HG03097 (cell line): ENCODE measurements around the gene PALMD.

Experiments
- ATAC-seq: cut with Tn5 transposase; IDR thresholded peaks from one replicate; pipeline ENCODE4 v1.9.1; 2021; ENCODE audit not compliant: unreplicated experiment, low FRiP score

Gene PALMD

DNA sequence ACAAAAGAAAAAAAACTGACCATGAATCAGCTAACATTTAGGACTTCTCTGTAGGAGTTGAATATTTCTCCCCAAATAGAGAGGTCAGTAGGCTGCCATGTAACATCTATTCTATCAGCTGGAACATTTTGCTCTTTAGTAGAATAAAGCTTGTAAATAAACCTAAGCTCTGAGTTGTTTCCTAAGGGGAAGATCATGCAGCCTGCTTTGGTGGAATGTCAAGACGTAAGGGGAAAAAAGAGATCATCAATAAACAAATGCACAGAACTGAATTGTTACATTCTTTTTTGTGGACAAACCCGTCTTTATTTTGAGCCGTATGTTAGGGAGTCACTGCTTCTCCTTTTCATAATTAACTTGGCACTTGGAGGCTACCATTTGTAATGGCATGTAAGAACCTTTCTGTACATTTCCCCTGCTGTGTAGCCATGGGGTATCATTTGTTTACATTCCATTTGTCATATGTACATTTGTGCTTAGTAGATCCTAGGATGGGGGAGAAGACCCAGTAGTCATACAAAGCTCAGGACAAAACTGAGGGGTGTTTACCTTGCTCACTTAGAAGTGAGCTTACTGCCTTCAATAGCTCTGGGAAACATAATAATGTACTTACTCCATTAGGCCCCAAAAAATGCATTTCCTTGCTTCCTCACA, 10.8 kb upstream of the PALMD start:
- ATAC-seq = no peak

GRCh38 chr1:99635664-99636063, 10.2 kb upstream of the PALMD start:
- ATAC-seq = no peak

- ATAC-seq = no peak
Measured at GRCh38 chr1:99636647-99637175, 9.2 kb upstream of the PALMD start.

DNA sequence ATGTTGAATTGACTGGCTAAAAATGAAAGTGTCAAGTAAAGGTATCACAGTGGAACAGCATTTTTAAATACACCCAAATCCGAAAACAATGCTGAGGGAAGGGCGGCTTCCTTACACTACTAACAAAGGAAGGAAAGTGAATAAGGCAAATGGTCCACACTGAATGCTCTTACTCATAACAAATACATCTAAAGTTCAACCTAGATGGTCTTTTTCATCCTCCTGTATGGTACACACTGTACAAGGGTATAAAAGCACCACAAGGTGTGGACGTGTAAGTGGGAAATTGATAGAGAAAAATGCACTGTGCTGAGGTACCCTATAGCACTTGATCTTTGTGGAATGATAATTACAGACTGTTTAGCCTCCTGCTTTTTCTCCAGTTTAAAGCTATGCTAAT, 7.1 kb upstream of the PALMD start:
- ATAC-seq = no peak

- ATAC-seq = no peak
Measured at GRCh38 chr1:99639408-99639807, 6.5 kb upstream of the PALMD start.

DNA sequence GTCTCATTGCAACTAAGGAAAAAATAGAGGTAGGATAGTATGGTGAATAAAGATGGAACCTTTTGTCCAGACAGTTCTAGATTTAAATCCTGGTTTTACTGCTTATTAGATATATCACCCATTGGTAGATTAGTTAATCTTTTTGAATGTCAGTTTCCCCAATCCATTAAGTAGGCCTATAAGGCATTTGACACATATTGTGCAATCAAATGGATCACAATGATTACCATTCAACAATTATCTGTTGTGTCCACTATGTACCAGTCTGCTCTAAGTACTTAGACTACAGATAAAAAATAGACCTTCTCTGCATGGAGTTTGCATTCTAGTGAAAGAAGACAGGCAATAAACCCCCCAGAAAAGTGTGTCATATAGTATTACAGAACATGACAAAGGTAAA, 6.0 kb upstream of the PALMD start:
- no peak for ATAC-seq

GRCh38 chr1:99640672-99641071, 5.2 kb upstream of the PALMD start:
- no peak for ATAC-seq

DNA sequence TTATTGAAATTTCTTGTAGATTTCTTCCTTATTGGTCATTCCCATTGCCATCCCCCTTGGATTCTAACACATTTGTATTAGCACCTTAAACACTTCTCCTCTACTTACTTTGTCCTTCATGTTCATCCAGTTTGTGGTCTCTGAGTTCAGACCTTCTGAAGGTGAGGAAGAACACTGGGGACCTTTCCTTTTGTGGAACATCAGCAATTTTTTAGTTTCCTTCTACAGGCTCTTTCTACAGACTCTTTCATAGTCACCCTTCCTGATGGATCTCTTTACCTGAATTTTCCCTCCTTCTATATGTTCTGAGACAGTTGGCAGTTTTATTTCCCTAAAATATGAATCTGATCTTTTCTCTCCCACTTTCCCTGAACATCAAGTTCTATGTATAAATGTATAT, 4.4 kb upstream of the PALMD start:
- no peak for ATAC-seq

- ATAC-seq = no peak
Measured at GRCh38 chr1:99642053-99642452, 3.9 kb upstream of the PALMD start.

- no peak for ATAC-seq
Measured at GRCh38 chr1:99643021-99643779, 2.7 kb upstream of the PALMD start.

DNA sequence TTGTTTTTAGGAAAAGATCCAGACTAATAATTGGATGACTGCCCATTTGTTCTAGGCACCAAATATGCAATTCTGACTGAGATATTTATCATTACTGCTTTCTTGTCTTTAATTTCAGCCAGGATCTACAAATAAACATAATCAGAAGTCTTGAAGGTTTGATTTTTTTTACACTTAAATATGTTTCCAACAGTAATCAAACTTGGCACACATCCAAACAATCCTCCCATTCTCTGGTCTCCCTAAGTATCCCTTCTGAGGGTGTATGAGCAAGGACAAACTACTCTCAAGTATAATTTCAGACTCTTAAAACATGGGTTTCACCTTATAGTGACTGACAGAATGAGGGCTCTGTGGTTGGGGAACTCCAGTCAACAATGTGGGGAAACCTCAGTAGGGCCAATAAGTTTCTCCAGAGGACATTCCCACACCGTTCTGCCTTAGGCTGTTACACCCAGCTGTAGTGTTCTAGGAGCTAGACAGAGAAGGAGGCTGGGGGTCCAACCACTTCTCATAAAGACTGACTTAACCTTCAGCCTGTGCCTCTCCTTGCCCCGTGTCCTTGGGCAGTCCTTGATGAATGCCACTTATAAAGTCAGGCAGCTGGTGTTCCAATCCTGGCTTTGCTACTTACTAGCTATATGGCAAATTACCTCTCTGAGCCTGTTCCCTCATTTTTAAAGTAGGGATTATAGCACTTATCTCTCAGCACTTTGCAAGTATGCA, 1.5 kb upstream of the PALMD start:
- ATAC-seq = no peak

GRCh38 chr1:99645203-99645602, 710 bp upstream of the PALMD start:
- no peak for ATAC-seq

DNA sequence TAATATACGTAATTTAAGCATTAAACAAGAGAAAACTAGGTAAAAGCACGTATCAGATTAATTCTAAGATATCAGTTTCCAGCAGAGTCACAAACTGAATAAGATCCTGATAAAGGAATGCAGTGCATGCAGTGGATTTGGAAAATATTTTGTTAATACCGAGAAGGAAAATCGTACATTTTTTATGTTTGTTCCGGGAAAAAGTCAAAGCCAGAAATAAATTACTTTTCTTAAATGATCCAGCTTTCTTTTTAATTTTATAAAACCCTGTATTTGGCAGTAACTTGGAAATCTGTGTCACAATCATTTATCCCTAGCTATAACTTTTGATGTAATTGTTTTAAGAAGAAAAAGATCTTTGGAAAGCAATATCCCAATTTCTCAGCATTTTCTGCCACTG, 955 bp downstream of the PALMD start:
- ATAC-seq = no peak

GRCh38 chr1:99647490-99647889, 1.6 kb downstream of the PALMD start:
- ATAC-seq = no peak

GRCh38 chr1:99648107-99648506, 2.2 kb downstream of the PALMD start:
- no peak for ATAC-seq

DNA sequence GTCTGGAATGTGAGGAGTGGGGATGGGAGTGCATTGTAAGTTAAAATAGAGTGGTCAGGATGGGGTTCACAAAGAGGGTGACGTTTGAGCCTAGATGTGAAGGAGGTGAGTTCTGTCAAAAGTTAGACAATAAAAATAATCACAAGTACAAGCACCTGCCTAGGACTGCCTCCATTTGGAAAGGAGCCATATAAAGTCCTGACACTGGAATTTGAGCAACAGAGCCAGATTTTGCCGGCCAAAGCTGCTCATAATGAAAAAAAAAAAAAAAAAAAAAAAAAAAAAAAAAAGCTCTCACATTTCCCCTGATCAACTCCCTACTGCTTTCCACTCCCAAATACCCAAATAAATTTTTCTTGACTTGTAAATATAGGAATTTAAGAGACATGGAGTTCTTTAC, 4.1 kb downstream of the PALMD start:
- ATAC-seq = no peak

DNA sequence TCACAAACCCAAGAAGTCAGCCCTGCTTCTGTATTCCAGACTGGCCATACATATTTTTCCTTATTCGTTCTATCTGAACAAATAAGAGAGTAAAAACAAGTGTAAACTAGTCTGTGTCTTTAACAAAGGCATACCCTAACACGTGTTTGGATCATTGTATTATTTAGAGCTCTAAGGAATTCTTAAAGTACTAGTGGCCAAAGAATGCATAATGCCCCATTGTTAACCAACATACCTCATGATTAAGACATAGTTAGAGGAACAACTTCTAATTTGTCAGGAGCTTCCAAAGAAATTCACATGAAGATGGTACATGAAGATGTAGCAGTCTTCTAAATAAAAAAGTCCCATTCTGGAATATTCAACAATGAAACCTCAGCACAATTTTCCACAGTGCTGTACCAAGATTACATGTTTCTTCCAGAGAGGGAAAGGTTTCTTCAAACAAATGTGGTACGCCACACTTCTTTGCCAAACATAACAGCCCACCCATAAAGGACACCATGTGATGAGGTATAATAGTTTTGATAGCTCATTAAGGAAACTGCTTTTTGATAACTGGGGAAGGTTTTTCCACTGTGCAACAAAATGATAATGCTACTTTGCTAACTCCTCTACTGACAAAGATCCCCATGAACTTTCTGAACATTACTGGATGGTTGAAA, 5.0 kb downstream of the PALMD start:
- no peak for ATAC-seq

- no peak for ATAC-seq
Measured at GRCh38 chr1:99652881-99653281, 7.0 kb downstream of the PALMD start.

DNA sequence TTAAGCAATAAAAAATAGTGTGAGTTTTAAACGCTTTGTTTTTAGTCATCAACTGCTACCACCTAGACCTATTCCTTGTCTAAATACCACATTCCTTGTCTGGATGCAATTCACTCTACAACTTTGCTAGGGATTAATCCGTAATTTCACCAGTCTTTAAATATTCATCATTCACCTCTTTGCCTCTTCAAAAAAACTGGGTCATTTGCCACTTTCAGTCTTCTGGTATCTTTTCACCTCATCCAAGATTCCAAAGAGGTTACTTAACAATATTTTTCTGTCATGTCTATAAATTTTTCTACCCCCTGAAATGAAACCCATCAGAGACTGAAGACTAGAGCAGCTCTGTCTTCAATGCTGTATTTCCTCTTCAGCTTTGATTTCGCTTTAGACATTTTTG, 9.5 kb downstream of the PALMD start:
- ATAC-seq = no peak

DNA sequence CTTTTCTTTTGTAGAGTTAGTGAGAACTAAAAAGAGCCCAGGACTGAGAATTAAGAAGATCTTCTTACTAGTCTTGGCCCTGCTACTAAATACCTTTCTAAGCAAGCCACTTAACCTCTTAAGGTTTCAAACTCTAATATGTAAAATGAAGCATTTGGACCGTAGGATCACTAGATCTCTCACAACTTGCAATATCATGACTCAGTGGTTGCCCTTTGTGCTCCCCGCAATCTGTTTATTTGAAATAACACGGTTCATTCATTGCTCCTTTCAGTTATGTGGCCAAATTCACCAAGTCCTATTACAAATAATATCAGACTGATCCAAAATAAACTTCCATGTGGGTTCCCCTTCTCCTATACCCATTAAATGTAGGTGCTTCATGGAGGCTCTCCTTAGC, 10.8 kb downstream of the PALMD start:
- ATAC-seq = no peak
